Heart left ventricle (tissue), 13 donors: Measurements from ENCODE around the gene TRERF1.

ENCODE experiments used
- POLR2A ChIP-seq, 2 donors: fragments of 450-650 bp; IDR thresholded peaks; one replicate each; pipeline ENCODE4 v1.6.1; 2017; ENCODE audit warnings: antibody characterized with exemption in 2 of 2, mild to moderate bottlenecking in 2 of 2, moderate library complexity in 2 of 2
- TF ChIP-seq, protein P1 (sequence below), 12 donors: fragments of 200-600 bp; sonication (generic) in 4 of 12; IDR thresholded peaks; one replicate each; pipeline versions ENCODE4 v1.5.0 to v1.8.0; 2018 to 2022; ENCODE audit warnings: antibody characterized with exemption in 12 of 12, mild to moderate bottlenecking in 5 of 12
- donor health status: ischemic (EF 13 %, LVEDD 7.1; RV severe dilation, severe dysfunction).
- donor health status: DM: no; HTN: yes; CAD: no.
- donor health status: DM: no; HTN: no; CAD: no.
- donor health status: ischemic (EF 25% LVEDD 6.9; RV normal size, moderate dysfunction).
- donor health status: ischemic (EF 25% LVEDD 5.7; RV mildly dilated, moderate dysfunction).
- donor health status: ischemic (EF 35%, LVEDD 5.7; RV mildly dilated, moderate dysfunction).
- donor health status: nonischemic (EF 11% LVEDD 7.7; RV severe dilation, severe dysfunction).
- donor health status: DM: yes; HTN: yes; CAD: no.
- donor health status: PGD.
- donor health status: ischemic (EF 29% LVEDD 5.4; RV normal size, mild dysfunction).
- donor health status: nonischemic (EF 23%, LVEDD 6.1; RV moderate dilation, normal function).

GRCh38 chr6:42436825-42437224, 14.9 kb downstream of the TRERF1 start:
- TF ChIP-seq, protein P1, sequence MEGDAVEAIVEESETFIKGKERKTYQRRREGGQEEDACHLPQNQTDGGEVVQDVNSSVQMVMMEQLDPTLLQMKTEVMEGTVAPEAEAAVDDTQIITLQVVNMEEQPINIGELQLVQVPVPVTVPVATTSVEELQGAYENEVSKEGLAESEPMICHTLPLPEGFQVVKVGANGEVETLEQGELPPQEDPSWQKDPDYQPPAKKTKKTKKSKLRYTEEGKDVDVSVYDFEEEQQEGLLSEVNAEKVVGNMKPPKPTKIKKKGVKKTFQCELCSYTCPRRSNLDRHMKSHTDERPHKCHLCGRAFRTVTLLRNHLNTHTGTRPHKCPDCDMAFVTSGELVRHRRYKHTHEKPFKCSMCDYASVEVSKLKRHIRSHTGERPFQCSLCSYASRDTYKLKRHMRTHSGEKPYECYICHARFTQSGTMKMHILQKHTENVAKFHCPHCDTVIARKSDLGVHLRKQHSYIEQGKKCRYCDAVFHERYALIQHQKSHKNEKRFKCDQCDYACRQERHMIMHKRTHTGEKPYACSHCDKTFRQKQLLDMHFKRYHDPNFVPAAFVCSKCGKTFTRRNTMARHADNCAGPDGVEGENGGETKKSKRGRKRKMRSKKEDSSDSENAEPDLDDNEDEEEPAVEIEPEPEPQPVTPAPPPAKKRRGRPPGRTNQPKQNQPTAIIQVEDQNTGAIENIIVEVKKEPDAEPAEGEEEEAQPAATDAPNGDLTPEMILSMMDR (IDR thresholded peaks at IDR 0.05): no peak
- no peak for TF ChIP-seq POLR2A (IDR thresholded peaks at IDR 0.05)
